ENCODE measurements around the gene SLC6A13. TPM values are rescaled to one million over a fixed set of nuclear protein-coding genes. Genes with fewer than 3 reads are reported as not detected.
"Not testable (repeated sequence)": the region's sequence is repeated elsewhere in the genome, so short reads cannot be mapped to it uniquely, and the experiment has no call there.

SLC6A13 gene
- total RNA-seq, 1 experiment from 2014 or later: not detected

DNA sequence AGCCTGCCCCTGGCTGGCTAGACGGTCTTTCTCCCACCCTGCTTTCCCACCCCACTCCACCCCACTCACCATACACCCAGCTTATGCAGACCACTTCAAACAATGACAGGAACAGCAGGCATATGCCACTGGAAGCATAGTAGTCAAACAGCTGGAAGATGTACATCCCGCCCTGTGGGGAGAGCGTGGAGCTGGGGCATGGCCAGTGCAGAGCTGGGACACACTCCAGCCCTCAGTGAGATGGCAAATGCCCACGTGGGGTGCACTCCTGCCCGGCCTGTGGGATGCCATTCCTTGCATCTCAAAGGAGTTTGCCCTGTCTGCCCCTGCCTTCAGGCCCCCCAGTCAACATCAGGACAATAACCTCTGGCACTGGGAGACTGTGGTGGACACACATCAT, 67.5 kb downstream of the SLC6A13 start:
- no peaks in the 10 kb centered on the region for H3K9me2 ChIP-seq (replicated peaks; ENCODE audit: insufficient read depth, low read length)
- H3K4me1 ChIP-seq (ENCODE audit: low read length): no peaks in the 10 kb centered on the region
- no peak overlapping the region for H3K9ac ChIP-seq (ENCODE audit: low read length)
- no peak overlapping the region for H3K4me2 ChIP-seq (ENCODE audit: low read depth, low read length, poor library complexity, severe bottlenecking)
- H3K79me2 ChIP-seq (ENCODE audit: low read length): no peaks in the 10 kb centered on the region
- no peaks in the 10 kb centered on the region for H4K20me1 ChIP-seq (ENCODE audit: insufficient read depth, low read depth, low read length)
- H3K27me3 ChIP-seq (ENCODE audit: low read length): no peaks in the 10 kb centered on the region
- H3K36me3 ChIP-seq (ENCODE audit: insufficient read depth, low read length): no peaks in the 10 kb centered on the region
- H3K4me3 ChIP-seq (ENCODE audit: low read length): no peak overlapping the region
- DNase-seq: no peak
- H2AFZ ChIP-seq (ENCODE audit: low read length): no peak overlapping the region
- no peak overlapping the region for H3K27ac ChIP-seq (ENCODE audit: low read length)
- no peaks in the 10 kb centered on the region for H3K9me3 ChIP-seq (ENCODE audit: low read length)

DNA sequence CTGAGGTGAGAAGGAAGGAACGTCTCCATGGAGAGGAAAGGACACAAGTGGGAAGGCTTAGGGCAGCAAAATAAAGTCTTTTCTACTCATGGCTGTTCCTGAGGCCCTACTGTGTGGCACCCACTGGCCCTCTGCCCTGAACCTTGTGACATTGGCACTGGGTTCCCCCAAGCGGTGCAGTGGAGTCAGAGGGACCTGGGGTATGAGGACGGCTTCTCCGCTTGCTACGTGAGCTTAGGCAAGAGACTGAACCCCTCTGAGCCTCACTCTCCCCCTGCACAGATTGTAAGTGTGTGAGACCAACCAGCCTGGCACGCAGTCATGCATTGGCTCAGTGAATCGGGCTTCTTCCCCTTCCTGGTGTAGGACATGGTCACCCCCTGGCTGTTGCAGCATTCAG, 68.4 kb downstream of the SLC6A13 start:
- Histone ChIP-seq H3K79me2 (ENCODE audit: low read length) (no peaks in the 10 kb centered on the region), H3K9me2 (replicated peaks; ENCODE audit: insufficient read depth, low read length) (no peaks in the 10 kb centered on the region), H3K4me3 (ENCODE audit: low read length) (no peak overlapping the region), H3K36me3 (ENCODE audit: insufficient read depth, low read length) (no peaks in the 10 kb centered on the region), H2AFZ (ENCODE audit: low read length) (no peak overlapping the region), H3K27ac (ENCODE audit: low read length) (no peak overlapping the region), H3K9me3 (ENCODE audit: low read length) (no peaks in the 10 kb centered on the region), H3K27me3 (ENCODE audit: low read length) (no peaks in the 10 kb centered on the region), H3K9ac (ENCODE audit: low read length) (no peak overlapping the region), H3K4me1 (ENCODE audit: low read length) (no peaks in the 10 kb centered on the region), H3K4me2 (ENCODE audit: low read depth, low read length, poor library complexity, severe bottlenecking) (no peak overlapping the region), H4K20me1 (ENCODE audit: insufficient read depth, low read depth, low read length) (no peaks in the 10 kb centered on the region)
- DNase-seq: no peak

DNA sequence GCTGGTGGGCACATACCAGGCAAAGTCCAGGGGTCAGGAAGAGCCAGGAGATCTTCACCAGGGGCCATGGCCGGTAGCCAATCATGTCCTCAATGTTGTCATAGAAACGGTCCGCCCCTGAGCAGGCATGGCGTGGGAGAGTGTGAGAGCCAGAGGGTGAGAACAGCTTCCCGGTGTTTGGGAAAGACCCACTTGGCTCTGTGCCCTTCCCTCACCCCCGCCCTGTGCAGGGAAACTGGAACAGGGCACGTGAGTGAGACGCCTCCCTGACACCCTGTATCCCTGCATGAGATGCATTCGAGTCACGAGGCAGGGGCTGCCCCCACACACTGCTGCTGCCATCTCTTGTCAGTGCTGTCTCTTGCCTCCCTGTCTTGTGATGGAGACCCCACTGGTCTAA, 69.4 kb downstream of the SLC6A13 start:
- H3K9ac ChIP-seq (ENCODE audit: low read length): no peak overlapping the region
- no peaks in the 10 kb centered on the region for H3K4me1 ChIP-seq (ENCODE audit: low read length)
- no peaks in the 10 kb centered on the region for H3K79me2 ChIP-seq (ENCODE audit: low read length)
- H3K4me2 ChIP-seq (ENCODE audit: low read depth, low read length, poor library complexity, severe bottlenecking): no peak overlapping the region
- no peak for DNase-seq
- H3K9me3 ChIP-seq (ENCODE audit: low read length): no peaks in the 10 kb centered on the region
- H3K4me3 ChIP-seq (ENCODE audit: low read length): no peak overlapping the region
- H3K9me2 ChIP-seq (replicated peaks; ENCODE audit: insufficient read depth, low read length): no peaks in the 10 kb centered on the region
- no peaks in the 10 kb centered on the region for H3K36me3 ChIP-seq (ENCODE audit: insufficient read depth, low read length)
- no peak overlapping the region for H3K27ac ChIP-seq (ENCODE audit: low read length)
- H3K27me3 ChIP-seq (ENCODE audit: low read length): no peaks in the 10 kb centered on the region
- H4K20me1 ChIP-seq (ENCODE audit: insufficient read depth, low read depth, low read length): no peaks in the 10 kb centered on the region
- H2AFZ ChIP-seq (ENCODE audit: low read length): no peak overlapping the region

DNA sequence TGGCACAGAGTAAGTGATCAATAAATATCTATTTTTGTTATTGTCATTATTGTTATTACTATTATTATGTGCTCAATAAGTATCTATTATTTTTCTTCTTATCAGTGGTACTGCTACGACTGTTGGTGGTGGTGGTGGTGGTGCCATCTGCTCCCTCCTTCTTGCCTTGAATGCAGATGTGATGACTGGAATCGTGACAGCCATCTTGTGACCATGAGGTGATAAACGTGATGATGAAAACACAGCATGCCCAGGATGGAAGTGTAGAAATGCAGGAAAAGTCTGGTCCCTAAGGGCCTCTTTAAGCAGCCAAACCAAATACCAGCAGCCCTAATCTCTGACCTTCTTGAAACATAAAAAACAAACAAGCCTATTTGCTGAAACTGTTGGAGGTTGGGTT, 71.1 kb downstream of the SLC6A13 start:
- no peaks in the 10 kb centered on the region for H3K4me1 ChIP-seq (ENCODE audit: low read length)
- H3K9me2 ChIP-seq (replicated peaks; ENCODE audit: insufficient read depth, low read length): no peaks in the 10 kb centered on the region
- no peak for DNase-seq
- H4K20me1 ChIP-seq (ENCODE audit: insufficient read depth, low read depth, low read length): no peaks in the 10 kb centered on the region
- H3K36me3 ChIP-seq (ENCODE audit: insufficient read depth, low read length): no peaks in the 10 kb centered on the region
- H3K9ac ChIP-seq (ENCODE audit: low read length): no peak overlapping the region
- no peak overlapping the region for H3K4me2 ChIP-seq (ENCODE audit: low read depth, low read length, poor library complexity, severe bottlenecking)
- no peak overlapping the region for H3K27ac ChIP-seq (ENCODE audit: low read length)
- no peak overlapping the region for H3K4me3 ChIP-seq (ENCODE audit: low read length)
- H3K79me2 ChIP-seq (ENCODE audit: low read length): no peaks in the 10 kb centered on the region
- no peak overlapping the region for H2AFZ ChIP-seq (ENCODE audit: low read length)
- H3K9me3 ChIP-seq (ENCODE audit: low read length): no peaks in the 10 kb centered on the region
- no peaks in the 10 kb centered on the region for H3K27me3 ChIP-seq (ENCODE audit: low read length)

DNA sequence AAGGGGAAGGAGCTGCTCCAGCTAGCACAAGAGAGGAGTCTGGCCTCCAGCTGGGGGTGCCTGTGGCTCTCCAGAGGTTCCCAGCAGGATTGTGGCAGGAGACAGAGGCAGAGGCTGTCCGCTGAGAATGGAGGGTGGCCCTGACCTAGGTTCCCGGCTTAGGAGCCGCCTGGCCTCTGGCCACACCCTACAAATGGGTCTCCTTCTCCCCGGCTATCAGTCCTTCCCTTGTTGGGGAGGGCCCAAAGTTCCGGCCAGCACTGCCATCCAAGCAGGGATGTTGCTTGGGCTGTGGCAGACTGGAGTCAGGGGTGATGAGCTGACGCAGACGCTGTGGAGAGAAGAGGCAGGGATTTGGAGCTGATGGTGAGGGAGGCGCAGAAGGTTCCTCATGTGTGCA, 71.8 kb downstream of the SLC6A13 start:
- H4K20me1 ChIP-seq (ENCODE audit: insufficient read depth, low read depth, low read length): no peaks in the 10 kb centered on the region
- no peak overlapping the region for H3K4me2 ChIP-seq (ENCODE audit: low read depth, low read length, poor library complexity, severe bottlenecking)
- no peak overlapping the region for H3K9ac ChIP-seq (ENCODE audit: low read length)
- no peaks in the 10 kb centered on the region for H3K9me3 ChIP-seq (ENCODE audit: low read length)
- H3K79me2 ChIP-seq (ENCODE audit: low read length): no peaks in the 10 kb centered on the region
- H3K9me2 ChIP-seq (replicated peaks; ENCODE audit: insufficient read depth, low read length): no peaks in the 10 kb centered on the region
- H2AFZ ChIP-seq (ENCODE audit: low read length): no peak overlapping the region
- no peaks in the 10 kb centered on the region for H3K27me3 ChIP-seq (ENCODE audit: low read length)
- H3K36me3 ChIP-seq (ENCODE audit: insufficient read depth, low read length): no peaks in the 10 kb centered on the region
- H3K27ac ChIP-seq (ENCODE audit: low read length): no peak overlapping the region
- DNase-seq: no peak
- H3K4me3 ChIP-seq (ENCODE audit: low read length): no peak overlapping the region
- H3K4me1 ChIP-seq (ENCODE audit: low read length): no peaks in the 10 kb centered on the region

DNA sequence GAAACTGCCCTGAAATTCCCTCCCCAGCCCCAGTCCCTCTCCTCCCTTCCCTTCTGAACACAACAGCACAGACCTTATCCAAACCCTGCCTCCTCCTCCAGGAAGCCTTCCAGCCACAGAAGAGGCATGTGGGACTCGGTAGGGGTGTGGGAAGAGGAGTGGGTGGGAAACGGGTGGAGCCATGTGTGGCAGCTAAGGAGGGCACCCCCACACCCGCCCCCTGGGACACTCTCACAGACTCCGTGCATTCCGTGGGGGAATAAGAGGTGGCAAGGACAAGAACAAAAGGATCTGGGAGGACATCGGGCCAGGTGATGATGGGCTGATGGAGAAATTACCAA, 73.0 kb downstream of the SLC6A13 start:
- Histone ChIP-seq H3K79me2 (ENCODE audit: low read length) (no peaks in the 10 kb centered on the region), H4K20me1 (ENCODE audit: insufficient read depth, low read depth, low read length) (no peaks in the 10 kb centered on the region), H2AFZ (ENCODE audit: low read length) (no peak overlapping the region), H3K27ac (ENCODE audit: low read length) (no peak overlapping the region), H3K4me2 (ENCODE audit: low read depth, low read length, poor library complexity, severe bottlenecking) (no peak overlapping the region), H3K36me3 (ENCODE audit: insufficient read depth, low read length) (no peaks in the 10 kb centered on the region), H3K4me3 (ENCODE audit: low read length) (no peak overlapping the region), H3K27me3 (ENCODE audit: low read length) (no peaks in the 10 kb centered on the region), H3K9me3 (ENCODE audit: low read length) (no peaks in the 10 kb centered on the region), H3K9ac (ENCODE audit: low read length) (no peak overlapping the region), H3K4me1 (ENCODE audit: low read length) (no peaks in the 10 kb centered on the region), H3K9me2 (replicated peaks; ENCODE audit: insufficient read depth, low read length) (no peaks in the 10 kb centered on the region)
- DNase-seq: no peak

DNA sequence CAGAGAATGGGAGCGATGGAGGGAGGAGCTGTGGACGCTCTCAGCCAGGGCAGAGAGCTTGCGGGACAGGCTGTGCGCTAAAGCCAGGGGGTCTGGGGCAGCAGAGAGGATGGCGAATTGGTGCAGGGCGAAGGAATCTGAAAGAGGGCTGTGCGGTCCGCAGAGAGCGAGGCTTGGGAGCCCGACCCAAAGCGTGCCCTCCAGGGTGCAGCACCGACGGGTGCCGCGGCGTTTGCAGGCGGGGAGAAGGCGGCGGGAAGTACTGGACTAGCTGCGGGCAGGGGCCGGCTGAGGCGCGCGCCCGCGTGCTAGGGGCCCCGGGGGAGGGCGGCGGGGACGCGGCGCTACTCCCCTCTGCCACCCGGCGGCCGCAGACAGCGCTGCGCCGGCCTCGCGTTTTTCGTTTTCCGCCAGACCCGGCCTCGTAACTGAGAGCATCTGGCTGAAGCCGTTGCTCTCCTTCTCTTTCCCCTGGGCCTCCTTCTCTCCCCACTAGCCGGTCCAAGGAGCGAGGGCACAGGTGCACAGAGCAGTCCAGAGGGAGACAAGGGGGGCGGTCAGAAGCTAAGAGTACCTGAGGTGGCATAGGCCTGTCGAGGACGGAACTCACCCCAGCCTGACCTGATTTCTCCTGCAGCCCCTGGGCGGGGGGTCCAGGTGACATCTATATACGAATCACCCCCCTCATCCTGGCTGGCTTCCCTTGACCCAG, 73.6 kb downstream of the SLC6A13 start:
- Histone ChIP-seq H4K20me1 (ENCODE audit: insufficient read depth, low read depth, low read length) (no peaks in the 10 kb centered on the region), H3K27ac (ENCODE audit: low read length) (no peak overlapping the region), H3K79me2 (ENCODE audit: low read length) (no peaks in the 10 kb centered on the region), H3K9me3 (ENCODE audit: low read length) (no peaks in the 10 kb centered on the region), H3K4me1 (ENCODE audit: low read length) (no peaks in the 10 kb centered on the region), H3K4me2 (ENCODE audit: low read depth, low read length, poor library complexity, severe bottlenecking) (no peak overlapping the region), H2AFZ (ENCODE audit: low read length) (no peak overlapping the region), H3K9me2 (replicated peaks; ENCODE audit: insufficient read depth, low read length) (no peaks in the 10 kb centered on the region), H3K36me3 (ENCODE audit: insufficient read depth, low read length) (no peaks in the 10 kb centered on the region), H3K9ac (ENCODE audit: low read length) (no peak overlapping the region), H3K27me3 (ENCODE audit: low read length) (no peaks in the 10 kb centered on the region), H3K4me3 (ENCODE audit: low read length) (no peak overlapping the region)
- DNase-seq: no peak

DNA sequence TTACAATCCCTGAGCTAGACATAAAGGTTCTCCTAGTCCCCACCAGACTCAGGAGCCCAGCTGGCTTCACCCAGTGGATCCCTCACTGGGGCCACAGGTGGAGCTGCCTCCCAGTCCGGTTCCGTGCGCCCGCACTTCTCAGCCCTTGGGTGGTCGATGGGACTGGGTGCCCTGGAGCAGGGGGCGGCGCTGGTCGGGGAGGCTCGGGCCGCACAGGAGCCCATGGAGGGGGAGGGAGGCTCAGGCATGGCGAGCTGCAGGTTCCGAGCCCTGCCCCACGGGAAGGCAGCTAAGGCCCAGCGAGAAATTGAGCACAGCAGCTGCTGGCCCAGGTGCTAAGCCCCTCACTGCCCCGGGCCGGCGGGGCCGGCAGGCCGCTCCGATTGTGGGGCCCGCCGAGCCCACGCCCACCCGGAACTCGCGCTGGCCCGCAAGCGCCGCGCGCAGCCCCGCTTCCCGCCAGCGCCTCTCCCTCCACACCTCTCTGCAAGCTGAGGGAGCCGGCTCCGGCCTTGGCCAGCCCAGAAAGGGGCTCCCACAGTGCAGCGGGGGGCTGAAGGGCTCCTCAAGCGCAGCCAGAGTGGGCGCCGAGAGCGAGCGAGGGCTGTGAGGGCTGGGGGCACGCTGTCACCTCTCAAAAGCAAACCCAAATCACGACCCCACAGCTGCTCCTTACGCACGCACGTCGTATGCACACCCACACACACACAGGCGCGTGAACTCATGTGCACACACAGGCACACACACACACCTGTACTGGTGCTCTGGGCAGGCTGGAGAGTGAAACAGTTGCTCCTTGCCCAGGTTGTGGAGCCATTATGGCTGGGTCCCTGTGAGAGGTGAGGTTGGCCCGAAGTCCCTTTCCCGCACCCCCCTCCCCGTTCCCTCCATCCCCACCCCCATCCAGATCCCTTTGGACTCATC, 74.4 kb downstream of the SLC6A13 start:
- not testable (repeated sequence) for H2AFZ ChIP-seq (ENCODE audit: low read length)

More for the DNA sequence above, 74.4 kb downstream of the SLC6A13 start:
- H3K79me2 ChIP-seq (ENCODE audit: low read length); H3K4me2 ChIP-seq (ENCODE audit: low read depth, low read length, poor library complexity, severe bottlenecking); H3K9me3 ChIP-seq (ENCODE audit: low read length); H3K4me3 ChIP-seq (ENCODE audit: low read length); H3K27me3 ChIP-seq (ENCODE audit: low read length); H3K9ac ChIP-seq (ENCODE audit: low read length); H3K36me3 ChIP-seq (ENCODE audit: insufficient read depth, low read length); H3K27ac ChIP-seq (ENCODE audit: low read length); H3K4me1 ChIP-seq (ENCODE audit: low read length); H4K20me1 ChIP-seq (ENCODE audit: insufficient read depth, low read depth, low read length); H3K9me2 ChIP-seq (replicated peaks; ENCODE audit: insufficient read depth, low read length); DNase-seq: not testable (repeated sequence)

Data from Karpas-422 (cell line).